ENCODE results near the gene ADGRL2. TPM values are rescaled to one million over a fixed set of nuclear protein-coding genes. Genes with fewer than 3 reads are reported as not detected.

ADGRL2 gene
- total RNA-seq, 2 experiments from 2014 or later = not detected

DNA sequence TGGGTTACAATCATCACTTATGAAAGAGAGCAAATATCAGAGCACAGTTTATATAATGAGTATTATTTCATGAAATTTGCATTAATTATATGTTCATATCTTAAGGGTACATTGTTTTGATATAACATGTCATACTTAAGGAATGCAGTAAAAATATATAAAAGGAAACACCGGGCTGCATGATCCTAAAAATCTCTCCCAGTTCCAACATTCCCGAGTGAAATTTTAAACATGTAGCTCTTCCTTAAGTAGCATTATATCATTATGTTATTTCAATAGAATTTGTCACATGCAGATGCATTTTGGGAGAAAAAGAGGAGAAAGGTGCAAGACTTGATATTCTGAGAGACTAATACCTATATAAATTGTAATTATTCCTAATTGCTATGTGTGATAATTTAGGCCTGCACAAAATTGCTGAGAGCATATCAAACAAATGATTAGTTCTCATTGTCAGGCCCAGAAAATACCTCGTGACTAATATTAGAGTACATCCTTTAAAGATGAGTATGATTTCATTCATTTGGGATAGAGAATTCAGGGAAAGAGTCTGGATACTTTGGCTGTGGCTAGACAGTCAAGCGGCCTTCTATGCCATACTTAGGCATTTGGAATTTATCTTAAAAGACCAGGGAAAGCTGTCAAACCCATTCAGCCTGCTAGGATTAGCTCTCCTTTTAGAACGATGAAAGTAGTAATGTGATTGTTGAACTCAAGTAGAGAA lies 86.8 kb downstream of the ADGRL2 start:
- H3K27ac Mint-ChIP-seq = no peak overlapping the region
- ChIA-PET POLR2A (no interaction called here), CTCF (interaction anchor here (0.5 to 1.3 kb wide), 2 partner anchors 10 to 959 kb away, joined by 3 read pairs; no protein-coding TSS in a partner anchor)
- intact Hi-C loops (cut with DNase I, micrococcal nuclease) = no loop called here
- ATAC-seq (no peak), DNase-seq (no peak)
- H3K4me1 Mint-ChIP-seq = no peaks in the 10 kb centered on the region
- no peaks in the 10 kb centered on the region for H3K36me3 Mint-ChIP-seq (ENCODE audit: low read depth)
- no peaks in the 10 kb centered on the region for H3K27me3 Mint-ChIP-seq
- H3K4me3 Mint-ChIP-seq = no peak overlapping the region
- H3K9me3 Mint-ChIP-seq (ENCODE audit: low read depth) = no peaks in the 10 kb centered on the region

DNA sequence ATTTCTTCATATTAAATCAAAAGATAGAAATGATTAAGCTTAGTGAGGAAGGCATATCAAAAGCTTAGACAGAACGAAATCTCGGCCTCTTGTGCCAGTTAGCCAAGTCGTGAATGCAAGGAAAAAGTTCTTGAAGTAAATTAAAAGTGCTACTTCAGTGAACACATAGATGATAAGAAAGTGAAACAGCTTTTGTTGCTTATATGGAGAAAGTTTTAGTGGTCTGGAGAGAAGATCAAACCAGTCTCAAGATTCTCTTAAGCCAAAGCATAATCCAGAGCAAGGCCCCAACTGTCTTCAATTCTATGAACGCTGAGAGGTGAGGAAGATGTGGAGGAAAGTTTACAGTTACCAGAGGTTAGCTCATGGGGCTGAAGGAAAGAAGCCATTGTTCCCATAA lies 88.4 kb downstream of the ADGRL2 start:
- intact Hi-C loops (cut with DNase I, micrococcal nuclease) = no loop called here
- Mint-ChIP-seq H3K9me3 (ENCODE audit: low read depth) (no peaks in the 10 kb centered on the region), H3K4me1 (no peaks in the 10 kb centered on the region), H3K27me3 (no peaks in the 10 kb centered on the region), H3K27ac (no peak overlapping the region), H3K4me3 (no peak overlapping the region), H3K36me3 (ENCODE audit: low read depth) (no peaks in the 10 kb centered on the region)
- CTCF ChIA-PET = interaction anchor here (0.6 kb wide), 1 partner anchor 105 kb away, joined by 3 read pairs; no protein-coding TSS in a partner anchor
- POLR2A ChIA-PET = no interaction called here
- DNase-seq (no peak), ATAC-seq (no peak)

GRCh38 chr1:81894867-81895266 lies 94.1 kb downstream of the ADGRL2 start:
- H3K4me1 Mint-ChIP-seq = no peaks in the 10 kb centered on the region
- ChIA-PET POLR2A (no interaction called here), CTCF (no interaction called here)
- no peaks in the 10 kb centered on the region for H3K27me3 Mint-ChIP-seq
- H3K4me3 Mint-ChIP-seq = no peak overlapping the region
- DNase-seq (no peak), ATAC-seq (no peak)
- H3K27ac Mint-ChIP-seq = no peak overlapping the region
- intact Hi-C loops (cut with DNase I, micrococcal nuclease) = no loop called here
- no peaks in the 10 kb centered on the region for H3K36me3 Mint-ChIP-seq (ENCODE audit: low read depth)
- no peaks in the 10 kb centered on the region for H3K9me3 Mint-ChIP-seq (ENCODE audit: low read depth)

DNA sequence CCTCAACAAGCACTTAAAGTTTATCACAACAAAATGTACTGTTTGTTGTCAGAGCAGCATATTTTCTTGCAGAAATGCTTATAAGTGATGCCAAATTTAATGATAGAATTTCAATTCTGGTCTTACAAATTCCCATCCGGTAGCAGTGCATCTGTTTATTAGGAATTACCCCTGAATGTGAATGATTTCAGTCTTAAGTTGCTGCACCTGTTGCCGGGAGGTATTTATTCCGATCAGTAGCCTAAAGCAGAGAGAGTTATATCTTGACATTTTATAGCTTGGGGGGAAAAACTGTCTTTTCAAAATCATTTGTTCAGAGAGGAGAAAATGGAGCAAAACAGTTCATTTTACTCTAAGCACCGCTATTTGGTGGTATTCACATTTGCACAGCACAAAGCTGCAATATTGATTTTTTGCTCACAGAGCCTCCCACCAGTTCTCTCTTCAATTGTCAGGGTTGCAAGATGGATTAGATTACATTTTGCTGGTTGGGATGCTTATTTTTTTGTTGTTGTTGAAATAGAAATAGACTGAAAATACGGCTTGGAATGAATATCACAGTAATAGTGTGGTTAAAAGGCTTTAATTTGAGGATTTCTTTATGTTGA lies 98.6 kb downstream of the ADGRL2 start:
- H3K27me3 Mint-ChIP-seq = no peaks in the 10 kb centered on the region
- intact Hi-C loops (cut with DNase I, micrococcal nuclease) = no loop called here
- no peaks in the 10 kb centered on the region for H3K9me3 Mint-ChIP-seq (ENCODE audit: low read depth)
- H3K4me3 Mint-ChIP-seq = no peak overlapping the region
- H3K27ac Mint-ChIP-seq = no peak overlapping the region
- ATAC-seq (no peak), DNase-seq (no peak)
- ChIA-PET POLR2A (no interaction called here), CTCF (no interaction called here)
- H3K36me3 Mint-ChIP-seq (ENCODE audit: low read depth) = no peaks in the 10 kb centered on the region
- no peaks in the 10 kb centered on the region for H3K4me1 Mint-ChIP-seq

DNA sequence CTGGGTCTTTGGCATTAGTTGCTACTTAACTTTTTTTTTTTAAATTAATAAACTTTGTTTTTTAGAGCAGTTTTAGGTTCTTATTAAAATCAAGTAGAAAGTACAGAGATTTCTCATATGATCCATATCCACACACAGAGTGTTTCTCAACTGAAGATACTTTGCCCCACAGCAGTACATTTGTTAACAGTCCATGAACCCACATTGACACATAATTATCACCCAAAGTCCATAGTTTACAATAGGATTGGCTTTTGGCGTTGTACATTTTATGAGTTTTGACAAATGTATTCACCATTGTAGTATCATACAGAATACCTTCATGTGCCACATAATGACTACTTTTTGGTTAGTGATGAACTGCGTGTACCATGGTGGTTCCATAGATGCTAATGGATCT lies 106.8 kb downstream of the ADGRL2 start:
- no peaks in the 10 kb centered on the region for H3K9me3 Mint-ChIP-seq (ENCODE audit: low read depth)
- H3K27me3 Mint-ChIP-seq = no peaks in the 10 kb centered on the region

GRCh38 chr1:81912383-81912782 lies 111.6 kb downstream of the ADGRL2 start:
- Mint-ChIP-seq H3K4me1 (no peaks in the 10 kb centered on the region), H3K27me3 (no peaks in the 10 kb centered on the region), H3K9me3 (ENCODE audit: low read depth) (no peaks in the 10 kb centered on the region), H3K36me3 (ENCODE audit: low read depth) (no peaks in the 10 kb centered on the region), H3K27ac (no peak overlapping the region), H3K4me3 (no peak overlapping the region)
- DNase-seq = no peak
- intact Hi-C loops (cut with DNase I, micrococcal nuclease) = no loop called here
- ChIA-PET POLR2A (no interaction called here), CTCF (no interaction called here)
- no peak for ATAC-seq

More for the DNA sequence above, 106.8 kb downstream of the ADGRL2 start:
- intact Hi-C loops (cut with DNase I, micrococcal nuclease) = no loop called here
- ChIA-PET POLR2A (no interaction called here), CTCF (interaction anchor here (0.8 kb wide), 1 partner anchor 10 kb away, joined by 3 read pairs; no protein-coding TSS in a partner anchor)
- DNase-seq (no peak), ATAC-seq (no peak)
- Mint-ChIP-seq H3K4me1 (no peaks in the 10 kb centered on the region), H3K36me3 (ENCODE audit: low read depth) (no peaks in the 10 kb centered on the region), H3K27ac (no peak overlapping the region), H3K4me3 (no peak overlapping the region)

DNA sequence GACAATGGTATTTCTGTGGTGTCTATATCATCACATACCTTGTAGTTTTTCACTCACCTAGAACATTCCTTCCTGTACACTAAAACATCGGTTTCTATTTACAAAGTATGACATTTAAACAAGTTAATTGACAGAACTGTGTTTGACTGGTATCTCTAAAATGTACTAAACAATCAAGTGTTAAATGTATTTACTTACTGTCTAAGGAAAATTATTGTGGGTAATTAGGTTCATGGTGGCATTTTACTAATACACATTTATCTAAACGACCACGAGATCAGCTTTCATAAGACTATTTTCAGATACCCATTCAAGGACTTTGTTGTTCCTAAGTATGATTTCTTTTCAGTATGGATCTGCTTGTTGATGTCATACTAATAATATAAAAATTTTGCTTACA lies 115.2 kb downstream of the ADGRL2 start:
- CTCF ChIA-PET = no interaction called here
- no peak overlapping the region for H3K4me3 Mint-ChIP-seq
- H3K27ac Mint-ChIP-seq = no peak overlapping the region
- ATAC-seq (no peak), DNase-seq (no peak)
- H3K4me1 Mint-ChIP-seq = no peaks in the 10 kb centered on the region
- H3K27me3 Mint-ChIP-seq = no peaks in the 10 kb centered on the region
- no peaks in the 10 kb centered on the region for H3K9me3 Mint-ChIP-seq (ENCODE audit: low read depth)
- intact Hi-C loops (cut with DNase I, micrococcal nuclease) = no loop called here
- H3K36me3 Mint-ChIP-seq (ENCODE audit: low read depth) = no peaks in the 10 kb centered on the region
- POLR2A ChIA-PET = no interaction called here

- Mint-ChIP-seq H3K4me3 (no peak overlapping the region), H3K27ac (no peak overlapping the region), H3K4me1 (no peaks in the 10 kb centered on the region), H3K36me3 (ENCODE audit: low read depth) (no peaks in the 10 kb centered on the region), H3K27me3 (no peaks in the 10 kb centered on the region), H3K9me3 (ENCODE audit: low read depth) (no peaks in the 10 kb centered on the region)
- ChIA-PET CTCF (no interaction called here), POLR2A (no interaction called here)
- no peak for ATAC-seq
- no peak for DNase-seq
- intact Hi-C loops (cut with DNase I, micrococcal nuclease) = no loop called here
Measured at GRCh38 chr1:81920245-81920740, 119.6 kb downstream of the ADGRL2 start.

DNA sequence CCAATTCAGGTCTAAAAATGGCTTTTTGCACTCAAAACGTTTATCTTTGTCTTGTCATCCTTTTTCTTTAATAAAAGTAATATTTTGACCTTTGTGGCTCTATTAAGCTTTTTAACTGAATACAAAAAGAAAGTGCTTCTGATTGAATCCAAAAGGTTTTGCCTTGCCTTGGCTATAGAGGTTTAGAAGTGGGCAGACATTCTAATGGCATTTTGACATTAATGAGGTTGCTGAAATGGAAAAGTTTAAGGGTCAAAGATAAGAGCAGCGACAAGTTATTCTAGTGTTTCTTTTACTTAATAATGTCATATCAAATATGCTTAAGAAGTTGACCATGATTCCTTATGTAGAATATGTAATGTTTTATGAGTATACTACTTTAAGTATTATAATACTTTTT lies 120.2 kb downstream of the ADGRL2 start:
- H3K4me3 Mint-ChIP-seq = no peak overlapping the region
- DNase-seq = no peak
- ChIA-PET POLR2A (no interaction called here), CTCF (no interaction called here)
- no peaks in the 10 kb centered on the region for H3K36me3 Mint-ChIP-seq (ENCODE audit: low read depth)
- no peaks in the 10 kb centered on the region for H3K9me3 Mint-ChIP-seq (ENCODE audit: low read depth)
- ATAC-seq = no peak
- intact Hi-C loops (cut with DNase I, micrococcal nuclease) = no loop called here
- no peaks in the 10 kb centered on the region for H3K27me3 Mint-ChIP-seq
- no peak overlapping the region for H3K27ac Mint-ChIP-seq
- no peaks in the 10 kb centered on the region for H3K4me1 Mint-ChIP-seq

- Mint-ChIP-seq H3K27me3 (no peaks in the 10 kb centered on the region), H3K4me1 (no peaks in the 10 kb centered on the region), H3K36me3 (ENCODE audit: low read depth) (no peaks in the 10 kb centered on the region), H3K4me3 (no peak overlapping the region), H3K27ac (no peak overlapping the region), H3K9me3 (ENCODE audit: low read depth) (no peaks in the 10 kb centered on the region)
- ATAC-seq (no peak), DNase-seq (no peak)
- POLR2A ChIA-PET = no interaction called here
- intact Hi-C loops (cut with DNase I, micrococcal nuclease) = no loop called here
- CTCF ChIA-PET = no interaction called here
Measured at GRCh38 chr1:81921344-81921743, 120.6 kb downstream of the ADGRL2 start.

GRCh38 chr1:81921851-81922462 lies 121.2 kb downstream of the ADGRL2 start:
- DNase-seq (no peak), ATAC-seq (no peak)
- no peaks in the 10 kb centered on the region for H3K9me3 Mint-ChIP-seq (ENCODE audit: low read depth)
- CTCF ChIA-PET = no interaction called here
- intact Hi-C loops (cut with DNase I, micrococcal nuclease) = no loop called here
- no peaks in the 10 kb centered on the region for H3K36me3 Mint-ChIP-seq (ENCODE audit: low read depth)
- H3K4me1 Mint-ChIP-seq = no peaks in the 10 kb centered on the region
- no peaks in the 10 kb centered on the region for H3K27me3 Mint-ChIP-seq
- no peak overlapping the region for H3K27ac Mint-ChIP-seq
- POLR2A ChIA-PET = no interaction called here
- no peak overlapping the region for H3K4me3 Mint-ChIP-seq

DNA sequence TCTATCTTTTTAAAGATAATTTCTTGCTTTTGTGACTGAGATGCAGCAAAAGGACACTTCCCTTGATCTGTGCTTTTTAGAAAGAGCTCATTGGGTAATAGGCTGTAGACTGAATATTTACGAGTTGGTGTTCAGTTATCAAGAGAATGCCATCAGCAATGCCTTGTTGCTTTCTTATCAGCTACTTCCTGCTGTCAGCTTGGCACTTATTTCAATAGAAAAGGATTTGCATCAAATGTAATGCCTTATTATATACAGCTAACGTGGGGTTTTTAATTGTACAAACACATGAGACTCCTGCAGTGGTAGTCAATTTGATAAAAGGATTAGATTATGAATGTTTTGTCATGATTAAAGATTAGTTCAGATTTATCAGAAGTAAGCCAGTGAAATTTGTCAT lies 122.2 kb downstream of the ADGRL2 start:
- Mint-ChIP-seq H3K27me3 (no peaks in the 10 kb centered on the region), H3K36me3 (ENCODE audit: low read depth) (no peaks in the 10 kb centered on the region), H3K4me1 (no peaks in the 10 kb centered on the region), H3K27ac (no peak overlapping the region), H3K9me3 (ENCODE audit: low read depth) (no peaks in the 10 kb centered on the region), H3K4me3 (no peak overlapping the region)
- ATAC-seq = no peak
- intact Hi-C loops (cut with DNase I, micrococcal nuclease) = no loop called here
- no peak for DNase-seq
- POLR2A ChIA-PET = no interaction called here
- CTCF ChIA-PET = no interaction called here

All from activated CD4-positive, alpha-beta T cell treated with anti-CD3 and anti-CD28 coated beads for 36 hours (primary cell).